ENCODE results near the gene TP53BP2. TPM values are rescaled to one million over a fixed set of nuclear protein-coding genes. Genes with fewer than 3 reads are reported as not detected.
A peak's percentile ranks its signal among the peaks of the same experiment; 100 is the strongest.

Gene TP53BP2
- total RNA-seq, 2 donors from 2014 or later, result 122 to 174 TPM

GRCh38 chr1:223756806-223757700, 88.7 kb downstream of the TP53BP2 start:
- no peak overlapping the region for H3K27ac Mint-ChIP-seq
- H3K27me3 Mint-ChIP-seq, result no peaks in the 10 kb centered on the region
- ATAC-seq, result no peak
- H3K4me1 Mint-ChIP-seq (ENCODE audit: low read depth in 2 of 2), result peaks cover 0 to 9% of the 10 kb centered on the region in 2 donors
- H3K9me3 Mint-ChIP-seq, result no peaks in the 10 kb centered on the region
- no peak for DNase-seq (ENCODE audit: low spot score)
- H3K36me3 Mint-ChIP-seq, result no peaks in the 10 kb centered on the region
- no peak overlapping the region for H3K4me3 Mint-ChIP-seq

DNA sequence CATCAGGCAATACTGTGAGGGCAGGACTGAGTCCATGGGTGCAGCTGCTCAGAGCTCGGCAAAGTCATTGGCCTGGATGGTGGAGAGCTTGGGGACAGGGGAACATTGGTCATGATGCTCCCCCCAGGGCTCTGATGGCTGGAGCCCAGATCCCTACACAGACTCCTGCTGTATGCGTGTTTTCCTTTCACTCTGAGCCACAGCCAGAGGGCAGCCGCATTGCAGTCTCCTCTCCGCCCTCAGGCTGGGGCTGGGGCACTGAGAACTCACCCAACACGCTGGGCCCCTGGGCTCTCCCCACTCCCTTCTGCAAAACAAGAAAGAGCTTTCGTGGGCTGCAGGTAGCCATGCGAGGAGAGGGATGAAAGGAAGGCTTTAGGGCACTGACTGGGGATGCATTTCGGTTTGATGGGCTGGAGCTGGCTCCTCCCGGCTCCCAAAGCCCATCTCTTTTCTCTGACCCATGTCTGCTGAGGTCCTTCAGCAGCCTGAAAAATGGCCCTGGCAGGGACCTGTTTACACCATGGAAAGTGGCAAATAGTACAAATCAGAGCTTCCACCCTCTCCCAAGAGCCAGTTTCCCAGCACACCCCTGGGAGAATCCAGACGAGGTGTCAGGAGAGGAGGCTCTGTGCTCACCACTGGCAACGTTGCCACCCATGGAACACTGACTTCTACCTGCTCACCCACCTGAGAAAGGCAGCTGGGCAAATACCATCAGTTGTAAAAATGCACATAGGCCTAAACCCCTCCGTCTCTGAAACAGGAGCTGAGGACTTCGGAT, 89.6 kb downstream of the TP53BP2 start:
- ATAC-seq (peak in 1 of 2 donors; percentile 2), DNase-seq (ENCODE audit: low spot score) (no peak)
- Mint-ChIP-seq H3K9me3 (no peaks in the 10 kb centered on the region), H3K36me3 (no peaks in the 10 kb centered on the region), H3K4me1 (ENCODE audit: low read depth in 2 of 2) (peaks cover 0 to 7% of the 10 kb centered on the region in 2 donors), H3K27ac (no peak overlapping the region), H3K27me3 (no peaks in the 10 kb centered on the region), H3K4me3 (no peak overlapping the region)

GRCh38 chr1:223755432-223755792, 90.3 kb downstream of the TP53BP2 start:
- Mint-ChIP-seq H3K27me3 (no peaks in the 10 kb centered on the region), H3K27ac (no peak overlapping the region), H3K9me3 (no peaks in the 10 kb centered on the region), H3K4me1 (ENCODE audit: low read depth in 2 of 2) (peaks cover 0 to 7% of the 10 kb centered on the region in 2 donors), H3K36me3 (no peaks in the 10 kb centered on the region), H3K4me3 (no peak overlapping the region)
- DNase-seq (ENCODE audit: low spot score) (no peak), ATAC-seq (no peak)

GRCh38 chr1:223754681-223755431, 90.9 kb downstream of the TP53BP2 start:
- H3K9me3 Mint-ChIP-seq, result no peaks in the 10 kb centered on the region
- DNase-seq (ENCODE audit: low spot score) (no peak), ATAC-seq (no peak)
- no peaks in the 10 kb centered on the region for H3K36me3 Mint-ChIP-seq
- H3K4me1 Mint-ChIP-seq (ENCODE audit: low read depth in 2 of 2), result peaks cover 0 to 10% of the 10 kb centered on the region in 2 donors
- no peak overlapping the region for H3K4me3 Mint-ChIP-seq
- no peaks in the 10 kb centered on the region for H3K27me3 Mint-ChIP-seq
- H3K27ac Mint-ChIP-seq, result no peak overlapping the region

DNA sequence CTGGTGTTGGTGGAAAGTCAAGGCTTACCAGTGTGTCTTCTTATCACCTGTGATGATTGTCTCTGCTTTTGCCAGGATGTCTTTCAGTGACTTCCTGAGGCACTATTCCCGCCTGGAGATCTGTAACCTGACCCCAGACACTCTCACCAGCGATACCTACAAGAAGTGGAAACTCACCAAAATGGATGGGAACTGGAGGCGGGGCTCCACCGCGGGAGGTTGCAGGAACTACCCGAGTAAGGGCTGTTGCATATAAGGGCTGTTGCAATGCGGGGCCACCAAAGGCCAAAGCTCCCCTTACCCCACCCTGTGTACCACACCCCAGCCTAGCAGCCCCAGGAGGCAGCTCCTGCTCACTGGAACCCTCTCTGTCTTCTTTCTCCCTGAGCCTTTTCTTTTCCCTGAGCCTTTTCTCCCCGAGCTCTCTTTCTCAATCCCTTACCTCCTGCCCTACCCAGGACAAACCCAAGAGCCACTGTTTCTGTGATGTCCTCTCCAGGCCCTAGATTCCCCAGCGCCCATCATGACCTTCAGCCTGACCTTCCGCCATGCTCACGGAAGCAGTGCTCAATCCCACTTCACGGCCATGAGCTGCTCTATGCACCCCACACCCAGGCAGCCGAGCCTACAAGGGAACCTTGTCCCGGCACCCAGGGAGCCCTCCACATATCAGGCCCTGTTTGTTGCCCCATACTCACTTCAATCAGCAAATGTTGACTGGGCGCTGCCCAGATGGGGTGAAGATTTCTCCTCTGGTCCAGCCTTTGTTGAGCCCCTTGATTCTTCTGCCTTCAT, 92.8 kb downstream of the TP53BP2 start:
- H3K4me1 Mint-ChIP-seq (ENCODE audit: low read depth in 2 of 2), result peaks cover 3 to 8% of the 10 kb centered on the region in 2 donors
- H3K9me3 Mint-ChIP-seq, result no peaks in the 10 kb centered on the region
- DNase-seq (ENCODE audit: low spot score) (no peak), ATAC-seq (no peak)
- H3K36me3 Mint-ChIP-seq, result no peaks in the 10 kb centered on the region
- no peak overlapping the region for H3K27ac Mint-ChIP-seq
- H3K4me3 Mint-ChIP-seq, result no peak overlapping the region
- H3K27me3 Mint-ChIP-seq, result no peaks in the 10 kb centered on the region

GRCh38 chr1:223751696-223752095, 94.1 kb downstream of the TP53BP2 start:
- Mint-ChIP-seq H3K4me1 (ENCODE audit: low read depth in 2 of 2) (peaks cover 12 to 13% of the 10 kb centered on the region in 2 donors), H3K9me3 (no peaks in the 10 kb centered on the region), H3K27me3 (no peaks in the 10 kb centered on the region), H3K36me3 (no peaks in the 10 kb centered on the region), H3K27ac (no peak overlapping the region), H3K4me3 (no peak overlapping the region)
- no peak for ATAC-seq
- DNase-seq (ENCODE audit: low spot score), result no peak

DNA sequence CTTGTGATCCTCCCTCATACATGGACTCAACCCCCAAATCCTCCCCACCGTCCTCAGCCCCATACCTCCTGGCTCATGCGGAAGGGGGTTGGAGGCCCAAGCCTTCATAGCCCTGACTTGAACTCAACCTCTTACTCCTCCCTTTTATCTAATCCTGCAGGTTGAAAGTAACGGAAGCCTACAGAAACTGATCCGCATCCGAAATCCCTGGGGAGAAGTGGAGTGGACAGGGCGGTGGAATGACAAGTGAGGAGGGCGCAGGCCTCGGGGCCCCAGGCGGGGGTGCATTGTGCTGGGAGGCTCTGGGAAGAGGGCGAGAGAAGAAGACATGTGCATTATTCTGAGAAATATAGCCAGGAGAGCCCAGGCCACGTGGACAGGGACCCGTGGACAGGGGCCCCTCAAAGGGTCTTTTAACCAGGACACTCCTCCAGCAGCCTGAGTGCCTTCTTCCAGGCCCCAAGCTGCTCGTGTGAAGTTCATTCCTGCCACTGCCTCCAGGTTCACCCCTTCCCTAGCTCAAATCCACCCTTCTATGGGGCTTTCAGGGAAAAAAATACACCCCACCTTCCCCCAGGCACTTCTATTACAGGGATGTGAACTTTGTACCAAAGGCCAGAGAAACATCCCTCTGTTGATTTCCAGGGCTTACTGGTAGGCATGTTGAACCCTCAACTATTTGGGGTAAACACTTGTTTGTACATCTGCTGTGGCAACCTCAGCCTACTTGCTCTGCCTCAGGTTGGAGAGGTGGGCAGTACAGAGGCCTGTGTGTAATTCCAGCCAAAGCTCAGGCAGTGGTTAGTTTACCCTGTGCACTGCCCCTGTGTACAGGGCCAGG, 94.8 kb downstream of the TP53BP2 start:
- DNase-seq (ENCODE audit: low spot score) (no peak), ATAC-seq (no peak)
- peak overlapping the region in 1 of 2 donors; percentile 55 for H3K27ac Mint-ChIP-seq
- no peak overlapping the region for H3K4me3 Mint-ChIP-seq
- H3K9me3 Mint-ChIP-seq, result no peaks in the 10 kb centered on the region
- peaks cover 12 to 13% of the 10 kb centered on the region in 2 donors for H3K4me1 Mint-ChIP-seq (ENCODE audit: low read depth in 2 of 2)
- H3K36me3 Mint-ChIP-seq, result no peaks in the 10 kb centered on the region
- H3K27me3 Mint-ChIP-seq, result no peaks in the 10 kb centered on the region

- no peaks in the 10 kb centered on the region for H3K27me3 Mint-ChIP-seq
- no peaks in the 10 kb centered on the region for H3K36me3 Mint-ChIP-seq
- H3K4me3 Mint-ChIP-seq, result peak overlapping the region; percentile 70
- no peak for DNase-seq (ENCODE audit: low spot score)
- H3K4me1 Mint-ChIP-seq (ENCODE audit: low read depth in 2 of 2), result peaks cover 12 to 13% of the 10 kb centered on the region in 2 donors
- H3K27ac Mint-ChIP-seq, result peak overlapping the region in 1 of 2 donors; percentile 55
- peak; percentile 68 to 76 for ATAC-seq
- no peaks in the 10 kb centered on the region for H3K9me3 Mint-ChIP-seq
Measured at GRCh38 chr1:223748773-223749733, 96.7 kb downstream of the TP53BP2 start.

DNA sequence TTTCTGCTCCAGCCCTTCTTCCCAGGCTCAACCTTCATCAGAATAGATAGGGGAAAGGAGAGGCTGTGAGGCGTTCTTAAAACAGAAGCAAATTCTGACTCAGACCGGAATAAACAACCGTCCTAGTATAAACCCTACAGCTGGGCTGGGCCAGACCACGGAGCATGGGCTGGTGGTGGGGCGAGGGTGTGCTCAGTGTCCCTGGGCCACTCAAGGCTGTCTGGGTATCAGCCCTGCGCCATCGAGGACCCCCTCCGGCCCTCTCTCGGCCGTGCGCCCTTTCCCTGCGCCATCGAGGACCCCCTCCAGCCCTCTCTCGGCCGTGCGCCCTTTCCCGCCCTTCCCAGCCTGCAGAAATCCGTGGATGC, 97.4 kb downstream of the TP53BP2 start:
- ATAC-seq, result peak in 1 of 2 donors; percentile 85
- Mint-ChIP-seq H3K4me3 (peak overlapping the region; percentile 70), H3K27me3 (no peaks in the 10 kb centered on the region), H3K36me3 (no peaks in the 10 kb centered on the region), H3K27ac (no peak overlapping the region), H3K4me1 (ENCODE audit: low read depth in 2 of 2) (peaks cover 13 to 16% of the 10 kb centered on the region in 2 donors), H3K9me3 (no peaks in the 10 kb centered on the region)
- DNase-seq (ENCODE audit: low spot score), result no peak

DNA sequence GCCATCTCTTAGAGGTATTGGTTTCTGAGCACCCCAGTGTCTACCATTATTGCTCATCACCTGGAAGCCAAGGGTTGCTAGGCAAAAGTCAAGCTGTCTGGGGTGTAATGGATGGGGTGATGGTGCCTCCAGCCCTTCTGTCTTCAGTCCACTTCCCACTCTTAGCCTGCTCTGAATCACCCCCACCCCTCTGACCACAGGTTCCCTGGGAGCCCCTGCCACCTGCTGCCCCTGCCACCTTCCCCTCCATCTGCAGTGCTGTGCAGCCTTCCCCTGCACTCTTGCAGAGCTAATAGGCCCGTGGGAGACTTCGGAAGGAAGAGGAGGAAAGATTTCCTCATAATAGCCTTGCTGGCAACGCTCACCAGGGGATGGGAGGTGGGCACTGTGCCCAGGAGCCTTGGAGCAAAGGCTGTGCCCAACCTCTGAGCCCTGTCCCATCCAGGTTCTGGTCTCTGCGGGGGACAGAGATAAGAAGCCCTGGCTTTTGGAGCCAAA, 97.9 kb downstream of the TP53BP2 start:
- H3K9me3 Mint-ChIP-seq, result no peaks in the 10 kb centered on the region
- peak in 1 of 2 donors; percentile 41 for ATAC-seq
- no peaks in the 10 kb centered on the region for H3K36me3 Mint-ChIP-seq
- no peaks in the 10 kb centered on the region for H3K27me3 Mint-ChIP-seq
- peaks cover 13 to 15% of the 10 kb centered on the region in 2 donors for H3K4me1 Mint-ChIP-seq (ENCODE audit: low read depth in 2 of 2)
- no peak overlapping the region for H3K27ac Mint-ChIP-seq
- H3K4me3 Mint-ChIP-seq, result peak overlapping the region; percentile 70
- no peak for DNase-seq (ENCODE audit: low spot score)

DNA sequence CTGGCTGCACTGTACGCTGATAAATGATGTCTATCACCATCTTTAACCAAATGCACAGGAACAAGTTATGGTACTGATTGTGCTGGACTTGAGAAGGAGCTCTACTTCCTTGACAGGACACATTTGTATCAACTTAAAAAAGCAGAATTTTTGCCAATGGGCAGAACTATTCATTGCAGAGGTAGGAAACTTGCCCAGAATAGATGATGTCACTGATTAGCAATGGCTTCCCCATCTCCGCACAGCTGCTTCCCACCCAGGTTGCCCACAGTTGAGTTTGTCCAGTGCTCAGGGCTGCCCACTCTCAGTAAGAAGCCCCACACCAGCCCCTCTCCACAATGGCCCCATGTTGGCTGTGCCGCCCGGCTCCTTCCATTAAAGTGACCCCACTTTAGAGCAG, 100.0 kb downstream of the TP53BP2 start:
- DNase-seq (ENCODE audit: low spot score) (no peak), ATAC-seq (no peak)
- no peaks in the 10 kb centered on the region for H3K36me3 Mint-ChIP-seq
- H3K4me1 Mint-ChIP-seq (ENCODE audit: low read depth in 2 of 2), result peaks cover 13 to 16% of the 10 kb centered on the region in 2 donors
- no peak overlapping the region for H3K4me3 Mint-ChIP-seq
- no peak overlapping the region for H3K27ac Mint-ChIP-seq
- no peaks in the 10 kb centered on the region for H3K27me3 Mint-ChIP-seq
- no peaks in the 10 kb centered on the region for H3K9me3 Mint-ChIP-seq

All from natural killer cell treated with Interleukin-12 subunit alpha and Interleukin-12 subunit beta and Interleukin-15 and Interleukin-18, amount 100 ng/mL, for 72 hours (primary cell).